ENCODE results near the gene CDK5R1.
"Not testable (repeated sequence)": the region's sequence is repeated elsewhere in the genome, so short reads cannot be mapped to it uniquely, and the experiment has no call there.

Gene CDK5R1
- 20.3 to 54.5 reads per million in 2 donors for total RNA-seq

DNA sequence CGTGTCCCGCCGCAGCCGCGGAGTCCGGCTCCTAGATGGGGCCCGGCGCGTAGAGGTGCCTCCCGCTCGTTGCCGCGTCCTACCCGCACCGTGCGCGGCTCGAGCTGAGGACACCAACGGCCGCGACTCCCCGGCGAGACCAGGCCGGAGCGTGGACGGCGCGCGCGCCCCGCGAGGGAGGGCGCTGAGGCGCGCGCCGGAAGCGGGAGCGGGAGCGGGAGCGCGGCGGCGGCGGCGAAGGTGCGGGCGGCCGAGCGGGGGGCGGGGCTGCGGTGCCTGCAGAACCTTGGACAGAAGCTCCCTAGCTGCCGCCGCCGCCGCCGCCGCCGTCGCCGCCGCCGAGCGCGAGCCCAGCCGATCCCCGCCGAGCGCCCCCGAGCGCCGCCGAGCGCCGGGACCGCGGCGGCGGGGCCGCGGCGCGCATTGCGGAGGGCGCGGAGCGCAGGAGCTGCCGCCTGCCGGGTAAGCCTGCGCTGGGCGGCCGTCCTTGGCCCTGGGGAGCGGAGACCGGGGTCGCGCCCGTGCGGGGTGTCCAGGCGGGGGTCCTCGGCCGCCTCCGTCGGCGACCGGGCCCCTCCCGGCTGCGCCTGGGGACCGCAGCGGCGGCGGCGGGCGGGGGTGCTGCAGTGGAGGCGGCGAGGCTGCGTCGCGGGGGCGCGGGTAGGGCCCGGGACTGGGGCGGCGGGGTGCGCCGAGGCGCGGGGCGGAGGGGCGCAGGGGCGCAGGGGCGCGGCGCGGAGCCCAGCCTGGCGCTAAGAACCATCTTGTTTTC is at the start of gene CDK5R1:
TSS of gene CDK5R1 (plus strand) at position 293 of the 772 bp plus-strand sequence. CDS start 628 bp downstream, outside the sequence.
- DNase-seq: peak; percentile 66

GRCh38 chr17:32440722-32441121 is 46.1 kb upstream of the CDK5R1 start:
- no peak for DNase-seq

- DNase-seq: no peak
Observed at GRCh38 chr17:32441886-32442285, 44.9 kb upstream of the CDK5R1 start.

DNA sequence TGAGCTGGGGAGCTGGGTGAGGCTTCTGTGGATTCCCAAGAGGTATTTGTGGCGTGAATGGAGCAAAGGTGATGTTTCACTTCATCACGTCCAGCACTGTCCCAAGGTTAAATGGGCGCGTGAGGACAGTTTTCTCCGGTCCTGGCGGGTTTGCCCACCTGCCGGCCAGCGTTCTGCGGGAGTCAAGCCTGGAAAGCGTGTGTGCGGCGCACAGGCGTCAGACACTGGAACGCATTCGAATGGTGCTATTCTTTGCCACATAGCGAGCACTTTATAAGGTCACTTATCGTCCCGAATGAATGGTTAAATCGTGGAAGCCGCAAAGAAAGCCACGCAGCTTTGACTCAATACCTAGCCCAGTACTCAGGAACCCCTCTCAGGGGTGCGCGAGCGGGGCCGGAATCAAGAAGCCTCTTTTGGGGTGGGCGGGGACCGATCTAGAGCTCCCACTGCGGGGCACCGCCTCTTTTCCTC is 42.9 kb upstream of the CDK5R1 start:
- DNase-seq: no peak

DNA sequence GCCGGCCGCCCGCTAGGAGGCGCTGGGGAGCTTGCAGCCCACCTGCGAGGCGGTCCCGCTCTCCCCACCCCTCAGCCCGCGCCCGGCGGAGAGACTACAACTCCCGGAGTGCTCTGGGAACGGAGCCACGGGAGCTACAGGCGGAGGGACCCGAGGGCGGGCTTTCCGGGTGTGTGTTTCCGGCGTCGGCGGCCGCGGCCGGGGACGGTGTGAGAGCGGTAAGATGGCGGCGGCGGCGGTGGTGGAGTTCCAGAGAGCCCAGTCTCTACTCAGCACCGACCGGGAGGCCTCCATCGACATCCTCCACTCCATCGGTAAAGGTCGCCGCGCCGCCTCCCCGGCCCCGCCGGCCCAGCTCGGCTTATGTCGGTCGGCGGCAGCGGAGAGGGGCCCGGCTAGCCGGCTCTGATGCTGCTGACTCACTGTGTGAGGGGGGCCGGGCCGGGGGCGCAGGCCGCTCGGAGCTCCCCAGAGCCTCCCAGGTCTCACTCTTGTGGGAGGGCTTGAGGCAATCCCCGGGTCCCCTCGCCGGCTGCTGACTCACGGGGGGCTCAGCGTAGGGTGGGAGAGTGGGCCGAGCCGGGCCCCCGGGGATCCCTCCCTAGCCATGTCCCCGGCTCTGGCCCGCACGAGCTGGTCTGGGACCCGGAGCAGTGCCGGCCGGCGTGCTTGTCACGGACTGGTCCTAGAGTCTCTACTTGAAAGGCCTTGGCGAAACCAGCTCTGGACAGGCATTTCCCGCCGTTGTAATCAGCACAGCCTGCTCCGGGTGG is 42.3 kb upstream of the CDK5R1 start, which contains the start of gene PSMD11:
TSS of gene PSMD11 (plus strand) at position 210 of the 773 bp plus-strand sequence. CDS start at position 224, 14 bp downstream.
- DNase-seq: peak; percentile 99

- DNase-seq: no peak
Observed at GRCh38 chr17:32445074-32445415, 41.7 kb upstream of the CDK5R1 start.

DNA sequence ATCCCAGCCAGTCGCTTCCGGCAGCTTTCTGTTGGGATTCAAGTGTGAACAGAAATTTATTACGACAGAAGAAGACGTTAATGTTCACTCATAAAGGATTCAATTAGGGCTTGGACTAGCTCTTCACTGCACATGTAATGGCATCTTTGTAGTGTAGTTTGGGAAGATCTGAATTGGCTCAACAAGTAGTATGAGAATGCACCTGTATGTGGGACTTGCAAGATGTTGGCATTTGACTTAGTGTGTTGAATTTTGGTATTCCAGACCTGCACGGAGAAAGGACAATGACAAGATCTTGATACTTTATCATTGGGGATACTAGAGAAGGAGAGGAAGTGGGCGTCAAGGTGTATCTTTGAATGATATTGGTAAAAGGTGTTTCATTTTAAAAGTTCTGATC is 41.3 kb upstream of the CDK5R1 start:
- no peak for DNase-seq

GRCh38 chr17:32445971-32446370 is 40.8 kb upstream of the CDK5R1 start:
- DNase-seq: no peak

DNA sequence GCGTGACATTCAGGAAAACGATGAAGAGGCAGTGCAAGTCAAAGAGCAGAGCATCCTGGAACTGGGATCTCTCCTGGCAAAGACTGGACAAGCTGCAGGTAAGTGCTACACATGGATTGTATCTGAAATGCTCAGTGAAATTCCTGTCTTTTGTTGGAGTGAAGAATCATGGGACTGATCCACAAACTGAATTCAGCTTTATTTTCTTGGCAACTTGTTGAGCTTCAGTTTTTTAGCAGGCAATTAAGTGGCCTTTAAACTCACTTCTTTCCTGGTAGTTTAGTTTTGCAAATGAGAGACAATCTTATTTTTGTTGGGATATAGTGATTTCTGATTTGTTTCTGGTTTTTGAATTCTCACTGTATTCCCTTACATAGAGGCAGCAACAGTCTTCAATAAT is 39.8 kb upstream of the CDK5R1 start:
- no peak for DNase-seq

- DNase-seq: no peak
Observed at GRCh38 chr17:32449963-32450362, 36.8 kb upstream of the CDK5R1 start.

DNA sequence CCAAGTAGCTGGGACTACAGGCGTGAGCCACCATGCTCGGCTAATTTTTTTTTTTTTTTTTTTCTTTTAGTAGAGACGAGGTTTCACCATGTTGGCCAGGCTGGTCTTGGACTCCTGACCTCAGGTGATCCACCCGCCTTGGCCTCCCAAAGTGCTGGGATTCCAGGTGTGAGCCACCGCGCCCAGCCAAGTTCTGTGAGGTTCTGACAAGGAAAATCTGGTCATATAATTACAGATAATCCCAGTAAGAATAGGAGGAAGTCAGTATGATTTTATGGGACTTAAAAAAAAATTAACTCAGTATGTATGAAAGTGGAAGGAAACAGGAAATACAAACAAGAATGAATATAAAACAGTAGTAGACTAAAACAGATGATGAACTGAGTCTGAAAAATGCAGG is 36.4 kb upstream of the CDK5R1 start:
- not testable (repeated sequence) for DNase-seq

GRCh38 chr17:32451879-32452278 is 34.9 kb upstream of the CDK5R1 start:
- no peak for DNase-seq

- DNase-seq: no peak
Observed at GRCh38 chr17:32452281-32452680, 34.5 kb upstream of the CDK5R1 start.

- DNase-seq: no peak
Observed at GRCh38 chr17:32453370-32453769, 33.4 kb upstream of the CDK5R1 start.

GRCh38 chr17:32458371-32458770 is 28.4 kb upstream of the CDK5R1 start:
- DNase-seq: no peak

GRCh38 chr17:32460054-32460453 is 26.7 kb upstream of the CDK5R1 start:
- DNase-seq: no peak

- no peak for DNase-seq
Observed at GRCh38 chr17:32461498-32461852, 25.3 kb upstream of the CDK5R1 start.

DNA sequence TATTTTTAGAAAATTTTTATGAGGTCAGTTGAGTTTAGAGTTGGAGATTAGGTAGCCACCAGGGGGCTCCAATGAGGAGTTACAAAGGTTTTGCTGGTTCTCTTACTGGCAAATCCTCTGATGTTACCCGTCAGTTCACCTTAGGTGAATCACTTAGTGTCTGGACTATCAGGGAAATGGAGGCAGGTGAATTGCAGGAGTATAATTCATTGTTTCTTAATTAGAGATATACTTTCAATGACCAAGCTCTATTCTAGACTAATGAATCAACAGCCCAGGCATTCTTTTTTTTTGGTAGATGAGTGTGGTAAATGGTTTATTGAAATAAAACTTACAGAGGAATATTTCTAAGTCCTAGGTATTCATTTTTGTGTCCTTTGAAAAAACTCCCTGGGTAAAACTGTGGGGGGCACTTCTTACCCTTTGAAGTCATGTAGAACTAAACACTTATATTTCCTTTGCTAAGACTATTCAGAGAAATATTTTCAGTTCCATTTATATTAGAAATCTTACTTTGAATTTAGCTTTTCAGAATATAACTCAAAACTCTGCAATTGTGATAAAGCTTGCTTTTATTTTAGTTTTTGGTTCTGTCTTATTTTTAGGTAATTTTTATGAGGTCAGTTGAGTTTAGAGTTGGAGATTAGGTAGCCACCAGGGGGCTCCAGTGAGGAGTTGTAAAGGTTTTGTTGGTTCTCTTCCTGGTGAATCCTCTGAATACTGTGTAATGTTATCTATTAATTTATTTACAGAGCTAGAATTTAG is 24.8 kb upstream of the CDK5R1 start:
- DNase-seq: no peak

DNA sequence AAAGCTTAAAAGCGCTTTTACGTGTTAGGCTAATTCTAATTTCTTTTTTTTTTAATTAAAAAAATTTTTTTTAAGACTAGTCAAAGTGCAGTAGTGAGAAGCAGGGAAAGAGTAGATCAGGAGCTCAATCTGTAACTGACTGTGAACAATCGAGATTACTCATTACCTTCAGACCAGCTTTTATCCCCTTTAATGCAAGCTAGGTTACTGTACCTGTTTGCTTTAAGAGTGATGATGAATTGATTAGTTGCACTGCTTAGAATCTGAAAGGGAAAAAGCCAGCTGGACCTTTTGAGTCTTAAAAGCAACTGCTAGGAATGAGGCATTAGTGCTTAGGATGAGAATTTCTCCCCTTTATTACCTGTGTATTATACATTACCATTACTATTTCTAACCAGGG is 23.5 kb upstream of the CDK5R1 start:
- no peak for DNase-seq

DNA sequence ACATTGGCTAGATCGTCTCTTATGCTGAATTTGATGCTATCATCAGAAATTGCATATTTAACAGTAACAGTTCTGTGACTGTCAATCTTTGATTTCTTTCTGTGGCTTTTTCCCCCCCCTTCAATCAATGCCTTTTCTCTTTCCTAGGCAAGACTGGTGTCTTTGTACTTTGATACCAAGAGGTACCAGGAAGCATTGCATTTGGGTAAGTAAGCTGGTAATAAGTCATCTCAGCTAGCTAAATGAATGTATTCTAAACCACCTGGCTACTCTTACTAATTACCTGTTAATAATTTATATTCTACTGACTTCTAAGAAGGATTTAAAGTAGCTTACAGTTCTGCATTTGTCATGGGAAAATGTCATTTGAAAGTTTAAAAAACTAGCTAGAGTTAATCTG is 22.4 kb upstream of the CDK5R1 start:
- DNase-seq: no peak

GRCh38 chr17:32467949-32468348 is 18.8 kb upstream of the CDK5R1 start:
- DNase-seq: no peak

DNA sequence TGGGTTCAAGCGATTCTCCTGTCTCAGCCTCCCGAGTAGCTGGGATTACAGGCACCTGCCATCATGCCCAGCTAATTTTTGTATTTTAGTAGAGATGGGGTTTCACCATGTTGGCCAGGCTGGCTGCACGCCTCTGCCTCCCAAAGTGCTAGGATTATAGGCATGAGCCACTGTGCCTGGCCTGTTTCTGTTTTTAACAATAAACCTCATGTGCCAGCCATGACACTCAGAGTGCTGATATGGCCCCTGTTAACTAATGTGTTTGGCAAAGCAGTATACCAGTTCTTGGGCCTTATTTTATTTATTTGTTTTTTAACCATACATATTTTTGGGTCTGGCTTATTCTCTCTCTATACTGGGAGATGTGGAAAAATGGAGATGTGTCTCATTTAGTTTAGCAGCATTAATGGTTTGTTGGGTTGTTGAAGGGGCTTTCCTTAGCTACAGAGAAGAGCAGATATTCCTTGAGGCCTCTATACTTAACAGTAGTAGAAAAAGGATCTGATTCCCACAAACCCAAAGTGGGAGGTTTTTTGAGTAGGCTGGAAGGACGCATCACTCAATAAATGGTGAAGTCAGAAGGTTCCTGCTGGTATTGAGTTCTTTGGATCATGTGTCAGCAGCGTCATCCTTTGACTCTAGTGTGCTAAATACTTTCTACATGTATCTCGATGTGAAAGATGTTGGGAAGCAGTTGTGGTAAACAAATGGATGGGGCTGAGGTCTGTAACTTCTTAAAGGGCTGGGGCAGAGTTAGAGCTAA is 16.2 kb upstream of the CDK5R1 start:
- DNase-seq: no peak

DNA sequence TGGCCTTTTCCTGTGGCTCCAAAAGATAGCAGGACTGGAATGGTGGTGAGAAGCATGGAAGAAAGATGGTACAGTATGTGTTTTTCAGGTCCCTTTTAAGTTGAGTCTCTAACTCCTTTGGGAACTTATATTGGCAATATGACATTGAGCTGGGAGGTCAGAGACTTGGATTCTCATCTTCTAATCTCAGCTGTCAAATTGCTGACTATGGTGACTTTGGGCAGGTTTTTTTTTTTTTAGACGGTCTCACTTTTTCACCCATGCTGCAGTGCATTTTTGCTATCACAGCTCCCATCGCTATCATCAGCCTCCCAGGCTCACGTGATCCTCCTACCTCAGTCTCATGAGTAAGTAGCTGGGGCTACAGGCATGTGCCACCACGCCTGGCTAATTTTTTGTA is 15.1 kb upstream of the CDK5R1 start:
- no peak for DNase-seq
